LNCAP (cell line): ENCODE results near the gene RPL32.

Experiments
- TF ChIP-seq, protein P1 (sequence below): fragments of 450-650 bp; IDR thresholded peaks from 2 replicates; pipeline ENCODE4 v1.5.1; 2017; ENCODE audit warnings: mild to moderate bottlenecking

The RPL32 gene

GRCh38 chr3:12839156-12839946, 2.0 kb downstream of the RPL32 start:
- TF ChIP-seq, protein P1, sequence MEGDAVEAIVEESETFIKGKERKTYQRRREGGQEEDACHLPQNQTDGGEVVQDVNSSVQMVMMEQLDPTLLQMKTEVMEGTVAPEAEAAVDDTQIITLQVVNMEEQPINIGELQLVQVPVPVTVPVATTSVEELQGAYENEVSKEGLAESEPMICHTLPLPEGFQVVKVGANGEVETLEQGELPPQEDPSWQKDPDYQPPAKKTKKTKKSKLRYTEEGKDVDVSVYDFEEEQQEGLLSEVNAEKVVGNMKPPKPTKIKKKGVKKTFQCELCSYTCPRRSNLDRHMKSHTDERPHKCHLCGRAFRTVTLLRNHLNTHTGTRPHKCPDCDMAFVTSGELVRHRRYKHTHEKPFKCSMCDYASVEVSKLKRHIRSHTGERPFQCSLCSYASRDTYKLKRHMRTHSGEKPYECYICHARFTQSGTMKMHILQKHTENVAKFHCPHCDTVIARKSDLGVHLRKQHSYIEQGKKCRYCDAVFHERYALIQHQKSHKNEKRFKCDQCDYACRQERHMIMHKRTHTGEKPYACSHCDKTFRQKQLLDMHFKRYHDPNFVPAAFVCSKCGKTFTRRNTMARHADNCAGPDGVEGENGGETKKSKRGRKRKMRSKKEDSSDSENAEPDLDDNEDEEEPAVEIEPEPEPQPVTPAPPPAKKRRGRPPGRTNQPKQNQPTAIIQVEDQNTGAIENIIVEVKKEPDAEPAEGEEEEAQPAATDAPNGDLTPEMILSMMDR, result no peak

DNA sequence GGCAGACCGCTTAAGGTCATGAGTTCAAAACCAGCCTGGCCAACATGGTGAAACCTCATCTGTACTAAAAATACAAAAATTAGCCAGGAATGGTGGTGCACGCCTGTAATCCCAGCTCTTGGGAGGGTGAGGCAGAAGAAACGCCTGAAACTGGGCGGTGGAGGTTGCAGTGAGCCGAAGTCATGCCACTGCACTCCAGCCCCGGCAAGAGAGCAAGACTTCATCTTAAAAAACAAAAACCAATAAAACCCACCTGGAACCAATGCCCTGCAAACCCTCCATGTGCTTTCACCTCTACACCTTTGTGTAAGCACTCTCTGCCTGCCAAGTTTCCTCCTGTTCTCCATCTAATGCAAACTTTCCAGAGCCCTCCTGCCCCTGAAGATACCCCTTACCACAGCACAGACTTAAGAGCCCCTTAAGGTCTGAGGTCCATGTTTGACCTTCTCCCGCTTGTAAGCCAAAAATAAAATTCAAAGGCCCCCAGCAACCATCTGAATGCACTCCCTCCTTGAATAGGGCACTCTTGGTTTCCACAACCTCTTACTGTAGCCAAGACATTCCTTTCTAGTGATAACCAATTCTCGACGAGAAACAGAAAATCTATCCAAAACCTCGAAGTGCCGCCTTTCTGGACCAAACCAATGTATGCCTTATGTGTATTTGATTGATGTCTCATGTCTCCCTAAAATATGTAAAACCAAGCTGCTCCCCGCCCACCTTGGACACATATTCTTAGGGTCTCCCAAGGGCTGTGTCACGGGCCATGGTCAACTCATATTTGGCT, 3.0 kb downstream of the RPL32 start:
- TF ChIP-seq, protein P1, result no peak

- TF ChIP-seq, protein P1, result no peak
These were observed 3.9 kb downstream of the RPL32 start for GRCh38 chr3:12837295-12837986.

GRCh38 chr3:12835052-12835665, 6.2 kb downstream of the RPL32 start:
- TF ChIP-seq, protein P1, result no peak

- TF ChIP-seq, protein P1, result no peak
These were observed 7.9 kb downstream of the RPL32 start for GRCh38 chr3:12833222-12834161.

GRCh38 chr3:12832350-12833221, 8.8 kb downstream of the RPL32 start:
- TF ChIP-seq, protein P1, result no peak
